Breast epithelium (tissue), 3 donors: ENCODE results near the gene CNST.

Experiments
- CTCF ChIP-seq, 3 donors: fragments of 450-650 bp; IDR thresholded peaks; one replicate each; pipeline ENCODE4 v1.5.1; 2016 to 2017; ENCODE audit warnings: antibody characterized with exemption in 3 of 3, mild to moderate bottlenecking in 3 of 3, moderate library complexity in 3 of 3
- POLR2AphosphoS5 ChIP-seq, 3 donors: sonication (generic); formaldehyde crosslinking; IDR thresholded peaks; one replicate each; pipeline ENCODE4 v1.6.1; 2017; ENCODE audit warnings: antibody characterized with exemption in 3 of 3

GRCh38 chr1:246579818-246580217 lies 13.6 kb downstream of the CNST start:
- TF ChIP-seq POLR2AphosphoS5 (IDR thresholded peaks at IDR 0.05) (no peak), CTCF (IDR thresholded peaks at IDR 0.05) (no peak)
